ENCODE results near the gene ADAMTSL1.

Gene ADAMTSL1

GRCh38 chr9:18947892-18948339 lies 474.0 kb downstream of the ADAMTSL1 start:
- no peaks in the 10 kb centered on the region for H3K27me3 ChIP-seq (ENCODE audit: insufficient read depth, low read depth)
- no peaks in the 10 kb centered on the region for H3K36me3 ChIP-seq (ENCODE audit: insufficient read depth)
- no peak for TF ChIP-seq CTCF (conservative IDR thresholded peaks at IDR 0.05; ENCODE audit: low read depth, low read length)
- no peak overlapping the region for H2AFZ ChIP-seq (ENCODE audit: low read depth)
- H3K79me2 ChIP-seq (ENCODE audit: insufficient read depth, low read depth) = no peaks in the 10 kb centered on the region
- H3K4me2 ChIP-seq = no peak overlapping the region
- H3K4me1 ChIP-seq (ENCODE audit: low read depth, poor library complexity, severe bottlenecking) = no peaks in the 10 kb centered on the region
- H3K4me3 ChIP-seq (IDR thresholded peaks at IDR 0.05; ENCODE audit: insufficient read depth, low read depth, low read length) = no peak overlapping the region
- no peak overlapping the region for H3K9ac ChIP-seq
- H3K27ac ChIP-seq = no peak overlapping the region
- H4K20me1 ChIP-seq (ENCODE audit: insufficient read depth) = no peaks in the 10 kb centered on the region

- no peak overlapping the region for H3K9ac ChIP-seq
- no peaks in the 10 kb centered on the region for H3K79me2 ChIP-seq (ENCODE audit: insufficient read depth, low read depth)
- no peaks in the 10 kb centered on the region for H3K27me3 ChIP-seq (ENCODE audit: insufficient read depth, low read depth)
- no peak overlapping the region for H3K4me2 ChIP-seq
- no peaks in the 10 kb centered on the region for H4K20me1 ChIP-seq (ENCODE audit: insufficient read depth)
- H3K36me3 ChIP-seq (ENCODE audit: insufficient read depth) = no peaks in the 10 kb centered on the region
- TF ChIP-seq CTCF (conservative IDR thresholded peaks at IDR 0.05; ENCODE audit: low read depth, low read length) = no peak
- no peak overlapping the region for H3K4me3 ChIP-seq (IDR thresholded peaks at IDR 0.05; ENCODE audit: insufficient read depth, low read depth, low read length)
- no peaks in the 10 kb centered on the region for H3K4me1 ChIP-seq (ENCODE audit: low read depth, poor library complexity, severe bottlenecking)
- no peak overlapping the region for H3K27ac ChIP-seq
- H2AFZ ChIP-seq (ENCODE audit: low read depth) = no peak overlapping the region
These were observed 478.0 kb downstream of the ADAMTSL1 start for GRCh38 chr9:18951936-18952335.

- Histone ChIP-seq H3K4me2 (no peak overlapping the region), H3K4me3 (IDR thresholded peaks at IDR 0.05; ENCODE audit: insufficient read depth, low read depth, low read length) (no peak overlapping the region), H4K20me1 (ENCODE audit: insufficient read depth) (no peaks in the 10 kb centered on the region), H3K9ac (no peak overlapping the region), H3K27ac (no peak overlapping the region), H2AFZ (ENCODE audit: low read depth) (no peak overlapping the region), H3K4me1 (ENCODE audit: low read depth, poor library complexity, severe bottlenecking) (no peaks in the 10 kb centered on the region), H3K27me3 (ENCODE audit: insufficient read depth, low read depth) (no peaks in the 10 kb centered on the region), H3K79me2 (ENCODE audit: insufficient read depth, low read depth) (no peaks in the 10 kb centered on the region), H3K36me3 (ENCODE audit: insufficient read depth) (no peaks in the 10 kb centered on the region)
- no peak for TF ChIP-seq CTCF (conservative IDR thresholded peaks at IDR 0.05; ENCODE audit: low read depth, low read length)
These were observed 481.7 kb downstream of the ADAMTSL1 start for GRCh38 chr9:18955626-18956025.

Data from KMS-11 (cell line).